ENCODE results near the gene CGREF1.
"Not testable (repeated sequence)": the region's sequence is repeated elsewhere in the genome, so short reads cannot be mapped to it uniquely, and the experiment has no call there.

Gene CGREF1

DNA sequence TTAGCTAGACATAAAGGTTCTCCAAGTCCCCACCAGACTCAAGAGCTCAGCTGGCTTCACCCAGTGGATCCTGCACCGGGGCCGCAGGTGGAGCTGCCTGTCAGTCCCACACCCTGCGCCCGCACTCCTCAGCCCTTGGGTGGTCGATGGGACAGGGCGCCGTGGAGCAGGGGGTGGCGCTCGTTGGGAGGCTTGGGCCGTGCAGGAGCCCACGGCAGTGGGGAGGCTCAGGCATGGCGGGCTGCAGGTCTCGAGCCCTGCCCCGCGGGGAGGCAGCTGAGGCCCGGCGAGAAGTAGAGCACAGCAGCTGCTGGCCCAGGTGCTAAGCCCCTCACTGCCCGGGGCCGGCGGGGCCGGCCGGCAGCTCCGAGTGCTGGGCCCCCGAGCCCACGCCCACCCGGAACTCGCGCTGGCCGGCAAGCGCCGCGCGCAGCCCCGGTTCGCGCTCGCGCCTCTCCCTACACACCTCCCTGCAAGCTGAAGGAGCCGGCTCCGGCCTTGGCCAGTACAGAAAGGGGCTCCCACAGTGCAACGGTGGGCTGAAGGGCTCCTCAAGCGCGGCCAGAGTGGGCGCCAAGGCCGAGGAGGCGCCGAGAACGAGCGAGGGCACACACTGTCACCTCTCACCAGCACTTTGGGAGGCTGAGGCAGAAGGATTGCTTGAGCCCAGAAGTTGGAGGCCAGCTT is 7.4 kb downstream of the CGREF1 start:
- H3K27ac ChIP-seq (ENCODE audit: insufficient read depth, low read length, poor library complexity, severe bottlenecking); H3K36me3 ChIP-seq (ENCODE audit: control insufficient read depth, insufficient read depth, low read length); H3K4me3 ChIP-seq (ENCODE audit: insufficient read depth, low read depth, low read length, poor library complexity, severe bottlenecking); DNase-seq; H3K27me3 ChIP-seq (replicated peaks; ENCODE audit: control insufficient read depth, insufficient read depth, low read length, poor library complexity, severe bottlenecking); H3K4me1 ChIP-seq (ENCODE audit: control insufficient read depth, insufficient read depth, low read length, poor library complexity, severe bottlenecking); H3K9me3 ChIP-seq (ENCODE audit: control insufficient read depth, low read length): not testable (repeated sequence)

DNA sequence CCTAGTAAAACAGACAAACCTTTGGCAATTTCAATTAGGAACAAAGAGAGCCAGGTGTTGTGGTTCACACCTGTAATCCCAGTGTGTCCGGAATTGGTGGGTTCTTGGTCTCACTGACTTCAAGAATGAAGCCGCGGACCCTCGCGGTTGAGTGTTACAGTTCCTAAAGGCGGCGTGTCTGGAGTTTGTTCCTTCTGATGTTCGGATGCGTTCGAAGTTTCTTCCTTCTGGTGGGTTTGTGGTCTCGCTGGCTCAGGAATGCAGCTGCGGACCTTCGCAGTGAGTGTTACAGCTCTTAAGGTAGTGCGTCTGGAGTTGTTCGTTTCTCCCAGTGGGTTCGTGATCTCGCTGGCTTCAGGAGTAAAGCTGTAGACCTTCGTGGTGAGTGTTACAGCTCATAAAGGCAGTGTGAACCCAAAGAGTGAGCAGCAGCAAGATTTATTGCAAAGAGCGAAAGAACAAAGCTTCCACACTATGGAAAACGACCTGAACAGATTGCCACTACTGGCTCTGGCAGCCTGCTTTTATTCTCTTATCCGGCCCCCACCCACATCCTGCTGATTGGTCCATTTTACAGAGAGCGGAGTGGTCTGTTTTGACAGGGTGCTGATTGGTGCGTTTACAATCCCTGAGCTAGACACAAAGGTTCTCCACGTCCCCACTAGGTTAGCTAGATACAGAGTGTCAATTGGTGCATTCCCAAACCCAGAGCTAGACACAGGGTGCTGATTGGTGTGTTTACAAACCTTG is 8.2 kb downstream of the CGREF1 start:
- not testable (repeated sequence) for H3K27ac ChIP-seq (ENCODE audit: insufficient read depth, low read length, poor library complexity, severe bottlenecking); H3K36me3 ChIP-seq (ENCODE audit: control insufficient read depth, insufficient read depth, low read length); H3K4me3 ChIP-seq (ENCODE audit: insufficient read depth, low read depth, low read length, poor library complexity, severe bottlenecking); H3K4me1 ChIP-seq (ENCODE audit: control insufficient read depth, insufficient read depth, low read length, poor library complexity, severe bottlenecking); H3K27me3 ChIP-seq (replicated peaks; ENCODE audit: control insufficient read depth, insufficient read depth, low read length, poor library complexity, severe bottlenecking); H3K9me3 ChIP-seq (ENCODE audit: control insufficient read depth, low read length); DNase-seq

DNA sequence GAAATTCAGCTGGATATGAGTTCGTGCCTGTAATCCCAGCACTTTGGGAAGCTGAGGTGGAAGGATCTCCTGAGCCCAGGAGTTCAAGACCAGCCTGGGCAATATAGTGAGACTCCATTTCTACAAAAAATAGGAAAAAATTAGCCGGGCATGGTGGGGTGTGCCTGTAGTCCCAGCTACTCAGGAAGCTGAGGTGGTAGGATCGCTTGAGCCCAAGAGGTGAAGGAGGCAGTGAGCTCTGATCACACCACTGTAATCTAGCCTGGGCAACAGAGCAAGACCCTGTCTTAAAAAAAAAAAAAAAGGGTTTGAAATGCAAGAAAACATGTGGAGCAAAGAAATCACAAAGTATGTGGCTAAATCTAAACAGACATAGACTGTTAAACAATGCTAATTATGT is 9.8 kb downstream of the CGREF1 start:
- no peak for DNase-seq
- Histone ChIP-seq H3K9me3 (ENCODE audit: control insufficient read depth, low read length) (no peaks in the 10 kb centered on the region), H3K36me3 (ENCODE audit: control insufficient read depth, insufficient read depth, low read length) (no peaks in the 10 kb centered on the region), H3K27ac (ENCODE audit: insufficient read depth, low read length, poor library complexity, severe bottlenecking) (no peak overlapping the region), H3K27me3 (replicated peaks; ENCODE audit: control insufficient read depth, insufficient read depth, low read length, poor library complexity, severe bottlenecking) (no peaks in the 10 kb centered on the region), H3K4me1 (ENCODE audit: control insufficient read depth, insufficient read depth, low read length, poor library complexity, severe bottlenecking) (no peaks in the 10 kb centered on the region), H3K4me3 (ENCODE audit: insufficient read depth, low read depth, low read length, poor library complexity, severe bottlenecking) (no peak overlapping the region)

DNA sequence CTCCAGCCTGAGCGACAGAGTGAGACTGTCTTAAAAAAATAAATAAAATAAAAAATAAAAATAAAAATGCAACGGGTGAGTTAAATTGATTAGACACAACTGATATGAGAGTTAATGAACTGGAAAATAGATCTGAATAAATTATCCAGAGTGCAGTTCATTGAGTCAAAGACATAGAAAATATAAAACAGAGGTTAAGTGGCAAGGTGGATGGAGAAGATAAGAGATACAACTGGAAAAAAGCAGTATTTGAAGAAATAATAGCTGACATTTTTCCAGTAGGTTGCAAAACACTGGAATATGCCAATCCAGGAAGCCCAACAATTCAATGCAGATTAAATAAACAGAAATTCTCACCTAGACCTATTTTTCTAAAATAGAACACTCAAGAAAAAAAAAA is 10.7 kb downstream of the CGREF1 start:
- Histone ChIP-seq H3K36me3 (ENCODE audit: control insufficient read depth, insufficient read depth, low read length) (no peaks in the 10 kb centered on the region), H3K4me3 (ENCODE audit: insufficient read depth, low read depth, low read length, poor library complexity, severe bottlenecking) (no peak overlapping the region), H3K27ac (ENCODE audit: insufficient read depth, low read length, poor library complexity, severe bottlenecking) (no peak overlapping the region), H3K4me1 (ENCODE audit: control insufficient read depth, insufficient read depth, low read length, poor library complexity, severe bottlenecking) (no peaks in the 10 kb centered on the region), H3K27me3 (replicated peaks; ENCODE audit: control insufficient read depth, insufficient read depth, low read length, poor library complexity, severe bottlenecking) (no peaks in the 10 kb centered on the region), H3K9me3 (ENCODE audit: control insufficient read depth, low read length) (no peaks in the 10 kb centered on the region)
- no peak for DNase-seq

DNA sequence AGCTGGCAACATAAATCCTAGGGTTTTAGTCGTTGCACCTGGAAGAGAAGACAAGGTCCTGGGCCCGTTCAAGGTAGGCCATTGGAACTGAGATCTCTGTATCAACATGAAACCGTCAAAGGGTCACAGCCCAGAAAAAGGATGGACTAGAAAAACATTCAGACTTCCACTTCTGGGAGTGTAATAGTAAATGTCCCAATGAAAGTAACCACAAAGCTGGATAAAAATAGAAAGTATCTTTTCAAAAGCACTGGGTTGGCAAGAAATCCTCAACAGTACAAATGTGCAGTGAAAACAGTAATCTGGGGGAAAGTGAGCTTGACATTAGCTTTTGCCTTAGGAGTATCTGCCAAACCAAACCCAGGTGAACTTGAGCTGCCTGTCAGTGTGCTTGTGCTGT is 12.9 kb downstream of the CGREF1 start:
- Histone ChIP-seq H3K4me3 (ENCODE audit: insufficient read depth, low read depth, low read length, poor library complexity, severe bottlenecking) (no peak overlapping the region), H3K36me3 (ENCODE audit: control insufficient read depth, insufficient read depth, low read length) (no peaks in the 10 kb centered on the region), H3K9me3 (ENCODE audit: control insufficient read depth, low read length) (no peaks in the 10 kb centered on the region), H3K27ac (ENCODE audit: insufficient read depth, low read length, poor library complexity, severe bottlenecking) (no peak overlapping the region), H3K4me1 (ENCODE audit: control insufficient read depth, insufficient read depth, low read length, poor library complexity, severe bottlenecking) (no peaks in the 10 kb centered on the region), H3K27me3 (replicated peaks; ENCODE audit: control insufficient read depth, insufficient read depth, low read length, poor library complexity, severe bottlenecking) (no peaks in the 10 kb centered on the region)
- no peak for DNase-seq

DNA sequence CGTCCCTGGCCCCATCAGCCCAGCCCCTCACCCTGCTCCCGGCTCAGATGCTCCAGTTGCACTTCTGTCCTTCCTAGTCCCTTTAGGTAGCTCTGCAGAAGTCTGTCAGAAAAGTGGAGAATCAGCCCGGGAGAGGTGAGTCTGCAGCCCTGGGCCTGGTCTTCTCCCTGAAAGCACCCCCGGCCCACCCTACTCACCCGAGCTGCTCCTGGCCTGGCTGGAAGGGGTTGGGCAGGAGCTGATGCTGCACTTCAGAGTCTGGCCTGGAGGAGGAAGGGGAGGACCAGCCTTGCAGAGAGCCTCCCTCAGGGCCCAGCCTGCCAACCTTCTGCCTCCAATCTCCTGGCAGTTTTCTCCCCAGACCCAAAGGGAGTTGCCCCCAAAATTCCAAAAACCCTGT is 16.6 kb downstream of the CGREF1 start:
- Histone ChIP-seq H3K9me3 (ENCODE audit: control insufficient read depth, low read length) (no peaks in the 10 kb centered on the region), H3K36me3 (ENCODE audit: control insufficient read depth, insufficient read depth, low read length) (no peaks in the 10 kb centered on the region), H3K4me1 (ENCODE audit: control insufficient read depth, insufficient read depth, low read length, poor library complexity, severe bottlenecking) (no peaks in the 10 kb centered on the region), H3K27me3 (replicated peaks; ENCODE audit: control insufficient read depth, insufficient read depth, low read length, poor library complexity, severe bottlenecking) (no peaks in the 10 kb centered on the region), H3K27ac (ENCODE audit: insufficient read depth, low read length, poor library complexity, severe bottlenecking) (no peak overlapping the region), H3K4me3 (ENCODE audit: insufficient read depth, low read depth, low read length, poor library complexity, severe bottlenecking) (no peak overlapping the region)
- no peak for DNase-seq

DNA sequence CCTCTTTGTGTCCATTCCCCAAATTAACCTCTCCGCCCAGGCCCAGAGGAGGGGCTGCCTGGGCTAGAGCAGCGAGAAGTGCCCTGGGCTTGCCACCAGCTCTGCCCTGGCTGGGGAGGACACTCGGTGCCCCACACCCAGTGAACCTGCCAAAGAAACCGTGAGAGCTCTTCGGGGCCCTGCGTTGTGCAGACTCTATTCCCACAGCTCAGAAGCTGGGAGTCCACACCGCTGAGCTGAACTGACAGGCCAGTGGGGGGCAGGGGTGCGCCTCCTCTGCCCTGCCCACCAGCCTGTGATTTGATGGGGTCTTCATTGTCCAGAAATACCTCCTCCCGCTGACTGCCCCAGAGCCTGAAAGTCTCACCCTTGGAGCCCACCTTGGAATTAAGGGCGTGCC is 18.9 kb downstream of the CGREF1 start:
- Histone ChIP-seq H3K4me3 (ENCODE audit: insufficient read depth, low read depth, low read length, poor library complexity, severe bottlenecking) (no peak overlapping the region), H3K36me3 (ENCODE audit: control insufficient read depth, insufficient read depth, low read length) (no peaks in the 10 kb centered on the region), H3K4me1 (ENCODE audit: control insufficient read depth, insufficient read depth, low read length, poor library complexity, severe bottlenecking) (peaks cover 7% of the 10 kb centered on the region), H3K27me3 (replicated peaks; ENCODE audit: control insufficient read depth, insufficient read depth, low read length, poor library complexity, severe bottlenecking) (no peaks in the 10 kb centered on the region), H3K9me3 (ENCODE audit: control insufficient read depth, low read length) (no peaks in the 10 kb centered on the region), H3K27ac (ENCODE audit: insufficient read depth, low read length, poor library complexity, severe bottlenecking) (no peak overlapping the region)
- no peak for DNase-seq

DNA sequence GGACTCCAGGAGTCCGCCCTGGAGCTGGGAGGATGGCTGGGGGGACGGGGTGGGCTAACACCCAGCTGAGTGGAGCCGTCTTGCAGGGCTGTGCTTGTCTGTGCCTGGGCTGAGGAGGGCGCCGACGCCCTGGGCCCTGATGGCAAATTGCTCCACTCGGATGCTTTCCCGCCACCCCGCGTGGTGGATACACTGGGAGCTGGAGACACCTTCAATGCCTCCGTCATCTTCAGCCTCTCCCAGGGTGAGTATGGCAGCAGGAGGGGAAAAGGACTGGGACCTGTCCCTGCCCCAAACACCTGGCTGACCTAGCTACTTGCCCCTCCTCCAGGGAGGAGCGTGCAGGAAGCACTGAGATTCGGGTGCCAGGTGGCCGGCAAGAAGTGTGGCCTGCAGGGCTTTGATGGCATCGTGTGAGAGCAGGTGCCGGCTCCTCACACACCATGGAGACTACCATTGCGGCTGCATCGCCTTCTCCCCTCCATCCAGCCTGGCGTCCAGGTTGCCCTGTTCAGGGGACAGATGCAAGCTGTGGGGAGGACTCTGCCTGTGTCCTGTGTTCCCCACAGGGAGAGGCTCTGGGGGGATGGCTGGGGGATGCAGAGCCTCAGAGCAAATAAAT is 19.5 kb downstream of the CGREF1 start:
- DNase-seq, result no peak
- no peak overlapping the region for H3K27ac ChIP-seq (ENCODE audit: insufficient read depth, low read length, poor library complexity, severe bottlenecking)
- H3K4me3 ChIP-seq (ENCODE audit: insufficient read depth, low read depth, low read length, poor library complexity, severe bottlenecking), result no peak overlapping the region
- H3K9me3 ChIP-seq (ENCODE audit: control insufficient read depth, low read length), result no peaks in the 10 kb centered on the region
- no peaks in the 10 kb centered on the region for H3K36me3 ChIP-seq (ENCODE audit: control insufficient read depth, insufficient read depth, low read length)
- peaks cover 7% of the 10 kb centered on the region for H3K4me1 ChIP-seq (ENCODE audit: control insufficient read depth, insufficient read depth, low read length, poor library complexity, severe bottlenecking)
- H3K27me3 ChIP-seq (replicated peaks; ENCODE audit: control insufficient read depth, insufficient read depth, low read length, poor library complexity, severe bottlenecking), result no peaks in the 10 kb centered on the region

DNA sequence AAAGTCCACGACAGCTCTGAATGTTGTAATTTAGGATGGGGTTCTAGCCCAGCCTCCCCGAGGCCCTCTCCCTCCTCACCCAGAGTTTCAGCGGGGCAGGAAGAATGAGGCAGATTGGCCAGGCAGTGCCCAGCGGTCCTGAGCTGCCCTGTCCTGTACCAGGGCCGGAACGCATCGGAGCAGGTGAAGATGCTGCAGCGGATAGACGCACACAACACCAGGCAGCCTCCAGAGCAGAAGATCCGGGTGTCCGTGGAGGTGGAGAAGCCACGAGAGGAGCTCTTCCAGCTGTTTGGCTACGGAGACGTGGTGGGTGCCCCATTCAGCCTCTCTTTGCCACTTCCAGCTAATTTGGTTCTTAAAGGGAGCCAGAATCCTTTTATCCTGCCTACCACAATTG is 21.6 kb downstream of the CGREF1 start:
- H3K9me3 ChIP-seq (ENCODE audit: control insufficient read depth, low read length), result no peaks in the 10 kb centered on the region
- no peak overlapping the region for H3K27ac ChIP-seq (ENCODE audit: insufficient read depth, low read length, poor library complexity, severe bottlenecking)
- no peak overlapping the region for H3K4me3 ChIP-seq (ENCODE audit: insufficient read depth, low read depth, low read length, poor library complexity, severe bottlenecking)
- H3K36me3 ChIP-seq (ENCODE audit: control insufficient read depth, insufficient read depth, low read length), result no peaks in the 10 kb centered on the region
- no peaks in the 10 kb centered on the region for H3K27me3 ChIP-seq (replicated peaks; ENCODE audit: control insufficient read depth, insufficient read depth, low read length, poor library complexity, severe bottlenecking)
- no peak for DNase-seq
- H3K4me1 ChIP-seq (ENCODE audit: control insufficient read depth, insufficient read depth, low read length, poor library complexity, severe bottlenecking), result peaks cover 7% of the 10 kb centered on the region

DNA sequence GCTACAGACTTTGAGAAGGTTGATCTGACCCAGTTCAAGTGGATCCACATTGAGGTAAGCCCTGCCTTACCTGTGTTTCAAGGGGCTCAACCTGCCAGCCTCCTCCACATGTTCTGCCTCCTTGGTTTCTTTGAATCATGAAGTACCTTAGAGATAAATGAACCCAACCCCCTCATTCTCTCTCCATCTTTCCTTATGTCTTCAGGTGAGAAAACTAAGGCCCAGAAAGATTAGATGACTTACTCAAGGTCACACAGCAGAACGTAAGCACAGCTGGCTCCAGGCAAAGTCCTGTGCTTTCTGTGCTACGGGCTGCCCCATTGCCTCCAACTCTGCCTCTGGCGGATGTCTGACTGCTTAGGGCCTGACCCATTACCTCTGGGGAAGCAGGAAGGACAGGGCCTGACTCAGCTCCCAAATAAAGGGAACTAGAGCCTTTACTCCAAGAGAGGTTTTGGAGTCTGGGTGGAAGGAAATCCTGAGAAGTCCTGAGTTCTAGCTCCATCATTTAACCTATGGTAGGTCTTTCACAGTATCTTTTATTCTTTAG is 22.1 kb downstream of the CGREF1 start:
- Histone ChIP-seq H3K9me3 (ENCODE audit: control insufficient read depth, low read length) (no peaks in the 10 kb centered on the region), H3K4me3 (ENCODE audit: insufficient read depth, low read depth, low read length, poor library complexity, severe bottlenecking) (no peak overlapping the region), H3K4me1 (ENCODE audit: control insufficient read depth, insufficient read depth, low read length, poor library complexity, severe bottlenecking) (peaks cover 7% of the 10 kb centered on the region), H3K36me3 (ENCODE audit: control insufficient read depth, insufficient read depth, low read length) (no peaks in the 10 kb centered on the region), H3K27me3 (replicated peaks; ENCODE audit: control insufficient read depth, insufficient read depth, low read length, poor library complexity, severe bottlenecking) (no peaks in the 10 kb centered on the region), H3K27ac (ENCODE audit: insufficient read depth, low read length, poor library complexity, severe bottlenecking) (no peak overlapping the region)
- no peak for DNase-seq
